HG02588 (cell line): ENCODE measurements around the gene DNAJB6.
"Not testable (repeated sequence)": the region's sequence is repeated elsewhere in the genome, so short reads cannot be mapped to it uniquely, and the experiment has no call there.

Source experiments
- ATAC-seq: cut with Tn5 transposase; IDR thresholded peaks from one replicate; pipeline ENCODE4 v1.9.1; 2021; ENCODE audit warnings: mild to moderate bottlenecking, moderate library complexity; ENCODE audit not compliant: unreplicated experiment

Gene DNAJB6

DNA sequence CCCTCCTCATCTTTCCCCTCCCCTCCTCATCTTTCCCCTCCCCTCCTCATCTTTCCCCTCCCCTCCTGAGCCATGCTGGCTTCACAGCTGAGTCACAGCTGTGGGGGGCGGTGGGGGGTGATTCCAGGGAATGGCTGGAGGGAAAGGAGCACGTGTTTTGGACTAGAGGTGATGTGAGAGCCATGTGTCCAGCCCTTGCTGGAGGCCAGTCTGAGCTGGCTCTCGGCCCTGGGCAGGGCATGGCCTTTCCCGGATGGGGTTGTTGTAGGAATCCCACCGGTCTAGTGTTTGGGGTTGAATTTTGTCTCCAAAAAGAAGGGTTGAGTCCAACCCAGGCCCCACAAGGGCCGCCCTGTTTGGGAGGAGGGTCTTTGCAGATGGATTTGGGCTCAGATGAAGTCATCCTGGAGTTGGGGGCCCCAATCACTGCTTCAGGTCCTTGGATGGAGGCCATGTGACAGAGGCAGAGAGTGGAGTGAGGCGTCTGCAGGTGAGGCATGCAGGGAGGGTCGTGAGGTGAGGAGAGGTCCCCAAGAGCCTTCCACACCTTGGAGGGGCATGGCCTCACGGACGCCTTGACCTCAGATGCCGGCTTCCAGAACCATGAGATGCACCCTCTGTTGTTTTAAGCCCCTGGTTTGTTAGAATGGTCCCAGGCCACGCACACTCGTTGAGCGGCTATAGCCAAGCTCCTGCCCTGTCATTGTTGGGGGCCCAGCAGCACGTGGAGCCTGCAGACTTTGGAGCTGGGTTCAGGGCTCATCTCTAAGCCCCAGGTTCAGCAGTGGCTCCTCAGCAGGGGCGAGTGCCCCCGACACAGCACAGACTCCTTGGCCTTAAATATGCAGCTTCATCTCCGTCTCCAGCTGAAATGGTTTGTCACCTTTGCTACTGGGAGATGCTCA is 101.6 kb downstream of the DNAJB6 start:
- ATAC-seq, result no peak

DNA sequence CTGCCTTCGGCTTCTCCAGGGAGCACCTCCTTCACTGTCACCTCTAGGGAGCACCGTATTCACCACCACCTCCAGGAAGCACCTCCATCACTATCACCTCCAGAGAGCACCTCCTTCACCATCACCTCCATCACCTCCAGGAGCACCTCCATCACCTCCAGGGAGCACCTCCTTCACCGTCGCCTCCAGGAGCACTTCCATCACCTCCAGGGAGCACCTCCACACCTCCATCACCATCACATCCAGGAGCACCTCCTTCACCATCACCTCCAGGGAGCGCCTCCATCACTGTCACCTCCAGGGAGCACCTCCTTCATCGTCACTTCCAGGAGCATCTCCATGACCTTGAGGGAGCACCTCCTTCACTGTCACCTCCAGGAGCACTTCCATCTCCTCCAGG is 102.3 kb downstream of the DNAJB6 start:
- no peak for ATAC-seq

DNA sequence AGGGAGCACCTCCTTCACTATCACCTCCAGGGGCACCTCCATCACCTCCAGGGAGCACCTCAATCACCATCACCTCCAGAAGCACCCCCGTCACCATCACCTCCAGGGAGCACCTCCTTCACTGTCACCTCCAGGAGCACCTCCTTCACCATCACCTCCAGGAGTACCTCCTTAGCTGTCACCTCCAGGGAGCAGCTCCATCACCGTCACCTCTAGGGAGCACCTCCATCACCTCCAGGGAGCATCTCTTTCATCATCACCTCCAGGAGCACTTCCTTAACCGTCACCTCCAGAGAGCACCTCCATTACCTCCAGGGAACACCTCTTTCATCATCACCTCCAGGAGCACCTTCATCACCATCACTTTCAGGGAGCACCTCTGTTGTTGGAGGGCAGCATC is 103.0 kb downstream of the DNAJB6 start:
- no peak for ATAC-seq

DNA sequence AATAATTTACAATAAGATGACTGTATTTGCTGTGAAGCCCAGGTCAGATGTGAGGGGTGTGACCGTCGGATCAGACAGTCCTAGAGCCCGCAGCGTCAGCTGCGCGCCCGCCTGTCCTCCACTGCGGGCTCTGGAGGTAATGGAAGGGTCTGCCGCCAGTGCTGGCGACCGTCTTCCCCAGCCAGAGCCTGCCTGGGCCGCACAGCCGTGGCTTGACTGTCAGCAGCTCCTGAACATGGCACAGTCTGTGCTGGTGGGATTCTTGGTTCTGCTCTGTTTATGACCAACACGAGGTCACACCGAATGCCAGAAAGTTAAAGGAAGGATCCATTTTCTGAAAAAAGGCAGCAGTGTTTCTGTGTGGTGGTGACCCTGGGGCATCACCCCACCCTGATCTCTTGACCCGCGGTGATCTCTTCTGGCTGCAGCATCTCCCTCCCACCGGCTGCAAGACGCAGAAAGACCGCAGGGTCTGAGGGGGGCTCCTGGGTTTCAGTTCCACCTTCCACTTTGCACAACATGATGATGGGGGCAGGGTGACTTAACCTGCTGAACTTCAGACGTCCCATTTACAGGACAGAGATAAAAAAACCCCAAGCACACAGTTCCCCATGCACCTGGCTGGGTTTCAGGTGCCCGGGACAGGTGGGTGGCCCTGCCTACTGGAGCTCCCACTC is 103.7 kb downstream of the DNAJB6 start:
- no peak for ATAC-seq

DNA sequence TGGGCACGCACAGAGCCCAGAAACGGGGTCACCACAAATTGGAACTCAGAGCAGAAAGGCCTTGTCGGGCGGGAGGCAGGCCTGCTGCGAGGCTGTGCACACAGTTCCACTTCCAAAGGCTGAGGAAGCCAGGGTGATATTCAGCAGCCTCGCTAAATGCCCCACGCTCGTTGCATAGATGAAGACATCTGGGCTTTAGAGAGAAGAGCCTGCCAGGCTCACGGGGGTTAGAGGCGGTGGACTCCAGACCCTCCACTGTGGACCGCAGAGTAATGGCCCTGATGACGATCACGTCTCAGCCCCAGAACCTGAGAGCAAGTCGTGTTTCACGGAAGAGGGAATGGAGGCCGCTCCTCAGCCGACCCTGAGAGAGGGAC is 104.2 kb downstream of the DNAJB6 start:
- ATAC-seq, result no peak

DNA sequence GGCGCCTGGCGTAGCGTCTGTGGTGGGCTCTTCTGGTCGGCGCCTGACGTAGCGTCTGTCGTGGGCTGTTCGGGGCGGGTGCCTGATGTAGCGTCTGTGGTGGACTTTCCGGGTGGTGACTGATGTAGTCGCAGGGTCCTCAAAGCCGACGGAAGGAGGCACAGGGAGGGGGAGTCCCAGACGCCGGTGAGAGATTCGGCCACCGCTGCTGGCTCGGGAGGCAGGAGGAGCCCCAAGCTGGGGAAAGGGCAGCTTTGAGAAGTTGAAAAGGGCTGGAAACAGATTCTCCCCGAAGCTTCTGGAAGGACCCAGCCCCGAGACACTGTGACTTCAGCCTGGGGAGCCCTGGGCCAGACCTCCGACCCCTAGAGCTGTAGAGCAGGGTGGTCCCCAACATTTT is 105.7 kb downstream of the DNAJB6 start:
- ATAC-seq, result no peak

DNA sequence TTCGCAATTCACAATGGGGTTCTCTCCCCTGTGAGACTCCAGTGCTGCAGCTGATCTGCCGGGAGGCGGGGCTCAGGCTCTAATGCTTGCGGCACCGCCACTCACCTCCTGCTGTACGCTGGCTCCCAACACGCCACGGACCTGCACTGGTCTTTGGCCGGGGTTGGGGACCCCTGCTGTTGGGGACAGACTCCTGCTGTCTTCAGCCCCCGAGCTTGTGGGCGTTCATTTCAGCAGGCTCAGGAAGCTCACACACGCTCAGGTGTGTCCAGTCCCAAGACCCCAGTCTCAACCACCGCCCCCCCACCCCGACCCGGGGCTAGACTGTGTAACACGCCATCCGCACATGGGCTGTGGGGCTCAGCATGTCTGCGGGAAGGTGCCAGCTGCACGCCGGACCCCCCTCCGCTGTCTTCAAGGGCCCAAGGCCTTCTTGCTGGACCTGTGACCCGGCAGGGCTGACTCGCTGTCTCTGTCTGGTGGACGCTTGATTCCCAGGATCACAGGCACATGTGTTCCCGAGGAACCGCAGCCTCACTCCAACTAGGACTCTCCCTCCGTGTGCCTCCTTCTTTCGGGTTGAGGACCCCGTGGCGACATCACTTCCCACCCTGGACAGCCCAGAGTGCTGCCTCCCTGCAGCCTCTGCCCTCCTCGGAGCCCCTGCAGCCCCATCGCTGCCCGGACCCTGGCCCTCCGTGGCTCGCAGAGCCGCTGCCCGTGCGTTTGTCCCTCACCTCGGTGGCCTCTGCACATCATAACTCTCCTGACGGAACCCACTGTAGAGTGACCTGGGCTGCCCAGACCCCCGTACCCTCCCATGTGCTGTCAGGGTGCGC is 106.4 kb downstream of the DNAJB6 start:
- ATAC-seq, result no peak

DNA sequence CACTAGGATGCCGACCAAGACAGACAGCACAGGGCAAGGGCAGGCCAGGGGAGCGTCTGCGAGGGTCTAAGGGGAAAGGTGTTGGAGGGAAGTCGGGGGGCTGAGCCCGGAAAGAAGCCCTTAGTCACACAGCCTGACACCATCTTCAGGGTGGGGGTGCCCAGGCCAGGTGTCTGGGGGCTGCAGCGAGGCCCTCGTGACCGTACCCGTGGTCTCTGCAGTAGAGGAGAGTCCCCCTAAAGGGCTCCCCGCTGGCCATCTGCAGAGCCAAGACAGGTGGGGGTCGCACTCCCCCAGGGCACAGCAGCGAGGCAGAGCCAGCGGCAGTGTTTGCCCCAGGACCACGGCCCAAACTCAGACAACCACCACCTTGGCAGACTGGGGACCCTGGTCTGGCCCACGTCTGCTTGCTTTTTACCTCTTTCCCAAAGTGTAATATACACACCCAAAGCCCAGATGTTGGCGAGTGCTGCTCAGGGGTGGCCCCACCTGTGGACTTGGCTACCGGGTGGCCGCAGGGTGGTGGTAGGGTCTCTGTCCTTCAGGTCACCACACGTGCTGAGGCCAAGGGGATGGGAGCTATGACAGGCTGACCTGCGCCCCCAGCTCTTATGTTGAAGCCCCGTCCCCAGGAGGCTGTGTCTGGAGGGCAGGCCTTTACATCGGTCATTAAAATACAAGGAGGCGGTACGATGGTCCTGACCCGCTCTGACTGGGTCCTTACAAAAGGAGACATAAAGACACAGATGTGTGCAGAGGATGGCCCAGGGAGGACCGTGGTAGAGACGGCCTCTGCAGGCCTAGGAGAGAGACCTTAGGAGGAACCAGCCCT is 107.4 kb downstream of the DNAJB6 start:
- no peak for ATAC-seq

DNA sequence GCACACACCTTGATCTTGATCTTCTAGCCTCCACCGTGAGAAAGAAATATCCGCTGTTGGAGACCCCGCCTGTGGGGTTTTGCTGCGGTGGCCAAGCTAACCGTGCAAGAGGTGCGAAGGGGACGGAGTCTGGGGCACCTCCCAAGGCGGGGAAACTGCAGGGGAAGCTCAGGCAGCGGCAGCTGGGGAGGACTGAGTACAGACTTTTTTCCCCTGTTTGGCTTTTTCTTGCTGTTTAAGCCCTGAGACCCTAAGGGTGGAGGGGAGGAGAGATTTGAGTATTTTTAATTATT is 108.0 kb downstream of the DNAJB6 start:
- ATAC-seq, result no peak

DNA sequence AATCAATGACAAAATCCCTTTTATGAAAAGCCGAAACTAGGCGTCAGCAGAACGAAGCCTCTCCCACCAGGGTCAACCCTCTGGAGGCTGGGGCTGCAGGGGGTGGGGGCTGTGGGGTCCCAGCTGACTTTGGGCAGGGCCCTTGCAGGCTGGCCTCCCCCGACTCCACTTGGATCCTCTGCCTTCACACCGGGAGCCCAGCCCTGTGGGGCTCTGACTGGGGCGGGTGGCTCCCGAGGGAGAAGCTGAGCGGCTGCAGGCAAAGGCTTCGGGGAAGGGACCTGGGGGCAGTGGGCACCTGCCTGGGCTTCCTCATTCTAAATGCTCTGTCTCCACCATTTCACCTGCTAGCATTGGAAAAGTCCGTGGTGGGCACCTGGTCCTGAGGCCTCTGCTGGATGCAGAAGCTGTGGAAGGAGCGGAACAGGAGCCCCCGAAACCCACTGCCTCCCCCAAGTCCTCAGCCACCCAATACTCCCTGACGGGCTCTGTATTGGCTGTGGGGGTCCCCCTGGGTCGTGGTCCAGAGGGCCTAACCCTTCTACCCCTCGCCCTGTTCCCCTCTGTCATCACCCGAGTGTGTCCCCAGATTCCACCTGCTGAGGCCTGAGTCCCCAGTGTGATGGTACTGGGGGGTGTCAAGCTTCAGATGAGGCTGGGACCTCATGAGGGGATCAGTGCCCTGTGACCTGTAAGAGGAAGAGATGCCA is 108.6 kb downstream of the DNAJB6 start:
- ATAC-seq, result no peak

DNA sequence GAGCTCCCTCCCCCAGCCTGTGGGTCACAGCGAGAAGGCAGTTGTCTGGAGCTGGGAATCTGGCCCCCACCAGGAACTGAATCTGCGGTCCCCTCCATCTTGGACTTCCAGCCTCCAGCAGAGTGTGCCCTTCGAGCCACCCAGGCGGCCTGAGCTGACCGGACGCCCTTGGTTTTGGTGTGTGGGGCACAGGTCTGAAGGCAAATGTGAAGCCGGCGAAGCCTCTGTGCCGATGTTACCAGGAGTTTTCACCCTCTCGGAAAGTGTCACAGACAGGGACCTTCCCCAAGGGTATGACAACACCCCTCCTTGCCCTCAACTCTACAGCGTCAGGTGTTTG is 109.1 kb downstream of the DNAJB6 start:
- ATAC-seq, result no peak

DNA sequence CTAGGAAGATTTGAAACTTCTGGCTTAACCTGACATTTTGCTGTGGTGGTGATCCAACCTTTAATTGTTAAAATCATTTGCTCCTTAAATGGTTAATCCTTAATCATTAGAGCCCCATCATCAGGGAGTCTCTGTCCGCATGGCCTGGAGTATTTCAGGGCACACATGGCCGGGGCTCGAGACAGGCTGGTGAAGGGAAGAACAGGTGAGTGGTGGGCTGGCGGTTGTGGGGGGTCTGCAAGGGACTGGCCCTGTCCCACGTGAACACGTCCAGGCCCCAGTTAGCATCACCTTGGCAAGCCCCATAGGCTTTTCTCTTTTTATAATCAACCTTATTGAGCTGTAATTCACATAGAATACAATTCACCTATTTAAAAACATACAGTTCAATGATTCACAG is 109.5 kb downstream of the DNAJB6 start:
- no peak for ATAC-seq

DNA sequence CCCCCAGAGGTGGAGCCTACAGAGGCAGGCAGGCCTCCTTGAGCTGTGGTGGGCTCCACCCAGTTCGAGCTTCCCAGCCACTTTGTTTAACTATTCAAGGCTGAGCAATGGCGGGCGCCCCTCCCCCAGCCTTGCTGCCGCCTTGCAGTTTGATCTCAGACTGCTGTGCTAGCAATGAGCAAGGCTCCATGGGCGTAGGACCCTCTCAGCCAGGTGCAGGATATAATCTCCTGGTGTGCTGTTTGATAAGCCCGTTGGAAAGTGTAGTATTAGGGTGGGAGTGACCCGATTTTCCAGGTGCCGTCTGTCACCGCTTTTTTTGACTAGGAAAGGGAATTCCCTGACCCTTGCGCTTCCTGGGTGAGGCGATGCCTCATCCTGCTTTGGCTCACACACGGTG is 117.2 kb downstream of the DNAJB6 start:
- not testable (repeated sequence) for ATAC-seq

DNA sequence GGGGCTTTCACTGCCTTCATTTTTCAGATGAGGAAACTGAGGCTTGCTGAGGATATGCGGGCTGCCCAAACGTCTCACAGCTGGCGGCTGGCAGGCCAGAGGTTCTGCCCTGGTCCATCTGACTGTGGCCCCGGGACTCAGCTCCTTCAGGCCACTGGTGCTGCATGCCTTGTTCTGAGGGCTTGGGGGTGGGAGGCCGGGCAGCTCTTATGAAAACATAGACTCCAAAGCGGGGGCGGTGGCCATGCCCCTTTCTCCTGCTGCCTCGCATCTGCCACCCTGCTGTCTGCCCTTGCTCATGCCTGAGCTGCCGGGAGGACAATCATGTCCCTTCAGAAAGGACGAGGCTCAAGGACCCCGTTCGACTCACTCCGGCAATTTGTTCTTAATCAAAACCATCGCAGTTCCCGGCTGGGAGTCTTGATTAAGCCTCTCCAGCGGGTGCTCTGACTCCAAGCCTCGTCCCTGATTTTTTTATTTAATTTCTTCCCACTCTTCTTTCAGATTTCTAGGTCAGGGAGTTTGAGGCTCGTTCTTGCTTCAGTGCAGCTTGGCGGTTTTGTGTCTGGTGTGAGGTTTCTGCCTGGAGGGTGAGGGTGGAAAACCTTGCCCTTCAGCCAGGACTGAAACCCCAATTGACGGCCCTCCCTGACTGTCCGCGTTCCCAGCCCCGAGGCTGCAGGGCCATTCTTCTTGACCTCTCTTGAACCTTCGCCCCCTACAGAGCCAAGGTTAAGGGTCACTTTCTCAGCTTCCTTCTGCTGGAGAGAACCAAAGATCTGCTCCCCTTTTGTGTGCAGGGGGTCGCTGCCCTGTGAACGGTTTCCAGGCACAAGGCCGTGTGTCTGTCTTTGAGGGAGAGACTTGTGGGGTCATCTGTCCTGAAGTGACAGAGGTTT is 120.8 kb downstream of the DNAJB6 start:
- no peak for ATAC-seq

DNA sequence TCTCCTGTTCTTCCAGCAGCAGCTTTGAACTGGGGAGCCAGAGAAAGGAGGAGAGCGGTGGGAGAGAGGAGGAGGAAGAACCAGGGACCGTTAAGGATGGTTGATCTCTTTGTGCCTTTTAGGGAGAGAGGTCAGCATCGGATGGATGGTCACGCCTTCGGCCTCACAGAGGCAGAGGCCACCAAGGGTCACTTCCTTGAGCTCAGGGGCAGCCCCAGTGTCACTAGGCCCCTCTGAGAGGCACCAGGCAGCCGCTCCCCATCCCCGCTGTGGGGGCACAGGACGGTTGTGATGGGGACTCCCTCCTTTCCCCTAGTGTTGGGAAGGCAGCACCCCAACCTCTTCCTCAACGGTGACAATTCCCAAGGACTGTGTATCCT is 121.4 kb downstream of the DNAJB6 start:
- ATAC-seq, result no peak

DNA sequence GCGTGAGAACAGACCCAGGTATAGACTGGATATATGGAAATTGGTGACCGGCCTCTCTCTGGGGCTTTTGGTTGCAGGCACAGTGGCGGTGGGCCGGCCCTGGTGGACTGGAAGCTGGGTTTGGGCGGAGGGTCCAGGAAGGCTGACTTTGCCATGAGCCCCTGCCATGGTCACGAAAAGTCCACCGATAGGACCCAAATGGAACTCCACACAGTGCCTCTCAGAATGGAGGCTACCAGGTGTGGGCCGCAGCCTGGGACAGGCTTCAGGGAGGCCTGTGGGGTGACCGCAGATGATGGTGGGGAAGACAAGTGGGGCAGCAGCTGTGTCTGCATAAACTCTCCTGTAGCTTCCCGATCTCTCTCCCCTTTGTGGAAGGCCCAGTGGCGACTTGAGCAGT is 123.2 kb downstream of the DNAJB6 start:
- ATAC-seq, result no peak

DNA sequence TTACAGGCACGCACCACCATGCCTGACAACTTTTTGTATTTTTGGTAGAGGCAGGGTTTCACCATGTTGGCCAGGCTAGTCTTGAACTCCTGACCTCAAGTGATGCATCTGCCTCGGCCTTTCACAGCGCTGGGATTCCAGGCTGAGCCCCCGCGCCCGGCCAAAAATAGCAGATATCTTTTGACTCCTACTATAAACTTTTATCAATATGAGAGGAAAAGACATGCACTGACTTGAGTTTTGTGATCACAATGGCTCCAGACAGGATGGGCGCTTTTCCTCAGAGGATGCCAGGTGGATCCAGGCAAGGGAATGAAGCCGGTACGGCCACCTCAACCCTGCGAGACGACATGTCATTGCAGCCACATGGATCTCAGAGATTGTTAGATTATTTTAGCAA is 123.9 kb downstream of the DNAJB6 start:
- ATAC-seq, result no peak

DNA sequence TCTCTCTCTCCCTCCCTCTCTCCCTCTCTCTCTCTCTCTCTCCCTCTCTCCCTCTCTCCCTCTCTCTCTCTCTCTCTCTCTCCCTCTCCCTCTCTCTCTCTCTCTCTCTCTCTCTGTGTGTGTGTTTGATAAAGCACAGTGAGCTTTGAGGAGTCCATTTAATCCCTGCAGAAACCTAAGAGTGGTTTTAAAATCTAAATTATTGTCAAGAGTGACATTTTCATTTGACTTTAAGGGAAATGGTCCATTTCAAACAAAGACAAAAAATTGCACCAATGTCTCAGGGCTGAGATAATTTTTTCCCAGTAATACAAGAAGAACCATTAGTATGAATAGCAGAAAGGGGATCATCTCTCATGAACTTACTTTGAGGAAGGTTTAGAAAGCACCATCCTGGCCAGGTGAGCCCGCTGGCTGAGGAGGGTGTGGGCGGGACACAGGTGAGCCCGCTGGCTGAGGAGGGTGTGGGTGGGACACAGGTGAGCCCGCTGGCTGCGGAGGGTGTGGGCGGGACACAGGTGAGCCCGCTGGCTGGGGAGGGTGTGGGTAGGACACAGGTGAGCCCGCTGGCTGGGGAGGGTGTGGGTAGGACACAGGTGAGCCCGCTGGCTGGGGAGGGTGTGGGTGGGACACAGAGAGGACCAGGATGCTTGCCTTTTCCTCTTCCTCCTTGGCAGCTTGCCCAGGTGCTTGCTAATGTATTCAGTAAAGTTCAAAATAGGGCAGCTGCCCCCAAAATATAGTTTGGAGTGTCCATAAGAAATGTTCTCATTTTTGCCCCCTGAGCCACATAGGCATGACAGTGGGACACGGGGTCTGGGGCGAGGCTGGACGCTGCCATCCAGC is 125.0 kb downstream of the DNAJB6 start:
- no peak for ATAC-seq

DNA sequence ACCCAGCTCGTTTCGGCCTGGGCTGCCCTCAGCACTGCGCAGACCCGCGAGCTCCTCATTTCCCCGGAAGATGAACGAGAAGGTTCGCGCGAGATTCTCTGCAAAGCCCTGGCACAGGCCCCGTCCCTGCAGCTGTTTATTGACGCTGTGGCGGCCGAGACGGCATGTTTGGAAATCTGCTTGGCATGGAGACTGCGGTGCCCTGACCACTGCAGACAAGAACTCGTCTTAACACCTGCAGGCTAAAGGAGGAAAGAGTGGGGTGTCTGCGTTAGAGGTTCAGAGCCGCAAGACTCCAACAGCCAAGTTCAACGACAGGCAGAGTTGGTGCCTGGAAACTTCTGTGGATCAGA is 125.6 kb downstream of the DNAJB6 start:
- ATAC-seq, result no peak
